GM21528 (cell line): ENCODE results near the gene TCF12.
"Not testable (repeated sequence)": the region's sequence is repeated elsewhere in the genome, so short reads cannot be mapped to it uniquely, and the experiment has no call there.

Experiments
- ATAC-seq: cut with Tn5 transposase; IDR thresholded peaks from one replicate; pipeline ENCODE4 v1.9.1; 2021; ENCODE audit warnings: mild to moderate bottlenecking, moderate library complexity; ENCODE audit not compliant: unreplicated experiment, low FRiP score

TCF12 gene

GRCh38 chr15:57010724-57011123, 92.3 kb downstream of the TCF12 start:
- ATAC-seq, result no peak

DNA sequence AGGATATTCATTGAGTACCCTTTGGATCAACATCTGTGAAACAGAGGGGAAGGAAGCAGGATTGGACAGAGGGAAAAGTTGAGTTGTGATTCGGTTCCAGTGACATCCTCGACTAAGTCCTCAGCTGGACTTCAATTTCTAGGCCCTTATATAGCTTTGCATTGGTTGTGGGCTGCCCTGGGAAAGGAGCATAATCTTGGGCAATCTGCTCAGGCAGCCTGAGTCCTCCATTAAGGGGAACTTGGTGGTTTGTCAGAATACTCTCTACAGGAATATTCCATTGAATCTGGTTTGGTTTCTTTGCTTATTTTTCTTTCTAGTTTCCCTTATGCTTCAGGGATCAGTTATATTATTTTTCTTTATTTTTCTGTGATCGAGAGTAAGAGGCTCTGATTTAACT, 94.1 kb downstream of the TCF12 start:
- no peak for ATAC-seq

- not testable (repeated sequence) for ATAC-seq
Measured at GRCh38 chr15:57014896-57015295, 96.5 kb downstream of the TCF12 start.

DNA sequence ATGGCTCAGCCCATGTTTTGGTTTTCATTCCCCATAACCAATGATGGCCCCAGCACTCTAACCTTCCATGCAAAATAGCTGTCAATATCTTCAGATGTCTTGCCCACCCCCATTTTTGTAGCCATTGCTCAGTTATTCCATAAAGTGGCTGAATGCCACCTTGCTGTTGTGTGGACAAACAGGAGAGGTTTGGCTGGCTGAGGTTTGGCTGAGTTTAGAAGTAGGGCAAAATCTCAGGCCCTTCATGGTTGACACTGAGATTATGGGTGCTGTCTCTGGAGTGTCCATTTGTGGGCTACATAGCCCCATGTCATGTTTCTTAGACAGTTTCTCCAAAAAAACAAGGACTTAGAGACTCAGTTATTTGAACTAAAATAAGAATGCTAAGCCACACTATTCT, 96.9 kb downstream of the TCF12 start:
- ATAC-seq, result no peak

DNA sequence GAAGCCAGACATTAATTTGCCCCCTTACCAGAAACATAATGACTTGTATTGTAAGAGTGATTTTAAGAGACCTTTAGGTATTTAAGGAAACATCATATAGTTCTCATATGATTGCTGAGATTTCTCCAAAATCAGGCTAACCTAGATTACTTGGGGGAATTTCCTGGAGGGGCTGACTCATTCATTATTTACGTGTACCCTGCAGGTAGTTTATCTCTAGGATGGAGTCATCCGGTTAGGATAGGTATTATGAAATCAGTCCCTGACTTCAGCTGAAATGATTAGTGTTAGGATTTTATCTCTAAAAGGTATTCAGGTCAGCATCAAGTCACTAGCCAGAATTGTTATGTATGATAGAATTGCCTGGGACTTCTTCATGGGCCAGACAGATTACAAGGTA, 97.5 kb downstream of the TCF12 start:
- no peak for ATAC-seq

GRCh38 chr15:57017024-57017423, 98.6 kb downstream of the TCF12 start:
- ATAC-seq, result no peak

DNA sequence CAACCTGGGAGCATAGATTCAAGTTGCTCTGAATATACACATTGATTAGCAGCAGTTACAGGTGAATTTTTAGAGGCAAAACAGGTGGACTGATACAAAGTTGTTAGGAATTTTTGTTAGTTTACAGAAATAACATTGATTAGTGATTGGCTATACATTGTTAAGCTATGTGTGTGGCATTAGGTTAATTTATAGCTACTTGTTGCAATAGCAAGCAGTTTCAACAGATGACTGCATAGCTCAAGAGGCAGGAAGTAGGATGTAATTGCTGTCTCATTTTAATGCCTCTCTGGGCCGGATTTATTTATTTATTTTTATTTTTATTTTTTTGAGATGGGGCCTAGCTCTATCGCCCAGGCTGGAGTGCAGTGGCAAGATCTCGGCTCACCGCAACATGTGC, 99.7 kb downstream of the TCF12 start:
- no peak for ATAC-seq

GRCh38 chr15:57019496-57020160, 101.2 kb downstream of the TCF12 start:
- ATAC-seq, result no peak

- no peak for ATAC-seq
Measured at GRCh38 chr15:57025264-57025926, 107.0 kb downstream of the TCF12 start.

GRCh38 chr15:57026016-57026592, 107.7 kb downstream of the TCF12 start:
- ATAC-seq, result no peak

- ATAC-seq, result no peak
Measured at GRCh38 chr15:57027596-57027995, 109.2 kb downstream of the TCF12 start.

DNA sequence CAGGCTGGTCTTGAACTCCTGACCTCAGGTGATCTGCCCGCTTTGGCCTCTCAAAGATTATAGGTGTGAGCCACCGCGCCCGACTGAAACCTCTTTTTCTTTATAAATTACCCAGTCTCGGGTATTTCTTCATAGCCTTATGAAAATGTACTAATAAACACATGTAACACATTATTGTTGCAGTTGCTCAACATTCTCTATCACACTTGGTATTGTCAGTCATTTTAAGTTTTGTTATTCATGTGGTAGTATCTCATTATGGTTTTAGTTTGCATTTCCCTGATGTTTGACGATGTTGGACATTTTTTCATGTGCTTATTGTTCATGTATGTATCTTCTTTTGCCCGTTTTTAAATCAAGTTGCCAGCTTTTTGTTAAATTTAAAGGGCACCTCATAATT, 109.7 kb downstream of the TCF12 start:
- ATAC-seq, result no peak

DNA sequence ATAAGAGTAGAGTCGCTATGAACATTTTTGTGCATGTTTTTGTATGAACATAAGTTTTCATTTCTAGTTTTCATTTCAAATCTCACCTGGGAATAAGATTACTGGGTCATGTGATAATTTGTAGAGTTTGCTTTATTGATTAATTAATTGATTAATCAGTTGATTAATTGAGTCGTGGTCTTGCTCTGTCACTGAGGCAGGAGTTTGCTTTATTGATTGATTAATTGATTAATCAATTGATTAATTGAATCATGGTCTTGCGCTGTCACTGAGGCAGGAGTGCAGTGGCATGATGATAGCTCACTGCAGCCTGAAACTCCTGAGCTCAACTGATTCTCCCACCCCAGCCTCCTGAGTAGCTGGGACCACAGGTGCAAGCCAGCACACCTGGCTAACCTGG, 111.6 kb downstream of the TCF12 start:
- no peak for ATAC-seq

- ATAC-seq, result no peak
Measured at GRCh38 chr15:57031082-57031481, 112.6 kb downstream of the TCF12 start.

- no peak for ATAC-seq
Measured at GRCh38 chr15:57031605-57032004, 113.2 kb downstream of the TCF12 start.

DNA sequence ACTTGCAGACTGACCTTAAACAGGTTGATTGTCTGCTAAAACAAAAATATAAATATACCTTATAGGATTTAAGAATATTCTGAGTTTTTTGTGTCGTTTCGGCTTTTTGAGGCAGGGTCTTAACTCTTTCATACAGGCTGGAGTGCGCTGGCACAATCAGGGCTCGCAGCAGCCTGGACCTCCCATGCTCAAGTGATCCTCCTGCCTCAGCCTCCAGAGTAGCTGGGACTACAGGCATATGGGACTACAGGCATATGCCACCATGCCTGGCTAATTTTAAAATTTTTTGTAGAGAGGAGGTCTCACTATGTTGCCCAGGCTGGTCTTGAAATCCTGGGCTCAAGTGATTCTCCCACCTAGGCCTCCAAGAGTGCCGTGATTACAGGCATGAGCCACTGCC, 113.9 kb downstream of the TCF12 start:
- ATAC-seq, result no peak

DNA sequence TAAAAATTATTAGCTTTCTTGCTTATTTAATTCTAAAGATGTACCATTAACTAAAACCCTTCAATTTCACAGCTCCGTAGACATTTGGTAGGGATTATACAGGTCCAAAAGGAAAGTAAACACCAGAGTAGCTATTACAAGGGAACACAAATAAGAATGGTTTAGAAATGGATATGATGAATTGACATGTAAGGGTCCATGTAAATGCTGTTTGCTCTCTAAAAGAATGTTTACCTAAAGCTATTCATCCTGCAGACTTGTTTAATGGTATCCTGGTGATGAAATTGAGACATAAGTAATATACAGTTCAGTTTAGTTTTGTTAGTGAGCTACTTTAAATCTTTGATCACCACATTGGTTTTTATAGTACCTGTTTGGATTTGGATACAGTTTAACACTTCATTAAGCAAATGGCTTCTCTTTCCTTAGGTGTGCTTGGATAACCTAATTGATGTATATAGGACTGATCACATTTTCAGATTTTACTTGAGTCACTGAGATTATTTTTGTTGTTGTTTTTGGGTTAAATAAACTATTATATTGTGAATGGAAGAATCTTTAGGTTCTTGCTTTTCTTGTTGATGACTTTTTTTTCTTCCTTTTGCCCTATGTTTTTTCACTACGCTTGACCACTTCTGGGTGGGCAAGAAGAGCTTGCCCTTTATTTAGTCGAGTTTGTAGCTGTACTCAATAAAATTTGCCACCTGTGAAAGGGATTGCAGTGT, 115.4 kb downstream of the TCF12 start:
- no peak for ATAC-seq

- ATAC-seq, result no peak
Measured at GRCh38 chr15:57034613-57035012, 116.2 kb downstream of the TCF12 start.

DNA sequence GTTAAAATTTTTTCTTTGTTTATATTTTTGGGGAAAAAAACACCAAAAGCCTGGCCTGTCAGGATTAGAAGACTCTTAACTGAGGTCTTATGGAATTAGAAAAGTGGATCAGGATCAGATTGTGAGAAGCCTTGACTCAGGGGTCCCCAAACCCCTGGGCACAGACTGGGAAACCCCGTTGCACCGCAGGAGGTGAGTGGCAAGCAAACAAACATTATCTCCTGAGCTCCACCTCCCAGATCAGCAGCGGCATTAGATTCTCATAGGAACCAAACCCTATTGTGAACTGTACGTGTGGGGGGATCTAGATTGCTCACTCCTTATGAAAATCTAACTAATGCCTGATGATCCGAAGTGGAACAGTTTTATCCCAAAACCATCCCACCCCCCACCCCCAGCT, 117.2 kb downstream of the TCF12 start:
- no peak for ATAC-seq

GRCh38 chr15:57036352-57036751, 117.9 kb downstream of the TCF12 start:
- ATAC-seq, result no peak

DNA sequence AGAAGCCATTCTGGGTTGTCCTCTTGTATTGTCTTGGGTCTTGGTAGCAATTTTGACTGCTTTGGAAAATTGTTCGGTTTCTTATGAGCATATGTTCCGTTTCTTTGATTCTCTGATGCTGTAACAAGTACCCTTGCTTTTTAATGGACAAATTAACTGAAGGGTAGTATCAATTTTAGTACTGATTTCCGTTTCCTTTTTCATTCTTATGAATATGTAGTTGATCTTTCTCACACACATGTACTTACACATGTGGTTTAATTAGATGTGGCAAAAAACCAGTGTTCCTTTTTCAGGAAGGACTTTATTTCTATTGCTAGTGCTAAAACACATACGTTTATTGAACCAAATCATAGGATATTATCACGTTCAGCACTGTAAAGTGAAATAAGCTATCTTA, 119.1 kb downstream of the TCF12 start:
- no peak for ATAC-seq
